H1 (cell line): Measurements from ENCODE around the gene DHRS12. TPM values are rescaled to one million over a fixed set of nuclear protein-coding genes. Genes with fewer than 3 reads are reported as not detected.
A peak's percentile ranks its signal among the peaks of the same experiment; 100 is the strongest.

Source experiments
- CTCF ChIA-PET: fragments of 300-600 bp; sonication (Branson Sonifier 250); formaldehyde crosslinking; loops from one replicate; lab custom pipeline; 2021; ENCODE audit not compliant: partially characterized antibody; lab: Charles Lee
- POLR2A ChIA-PET: fragments of 300-600 bp; sonication (Branson Sonifier 250); formaldehyde crosslinking; loops from one replicate; lab custom pipeline; 2021; ENCODE audit warnings: inconsistent platforms; ENCODE audit not compliant: partially characterized antibody; lab: Charles Lee
- DNase-seq, 2 experiments: peaks; one replicate each; pipeline versions ENCODE4 v3.0.0 to v3.0.0-alpha.2; 2010 to 2022; ENCODE audit warnings: low spot score in 2 of 2, low read depth in 1 of 2, mixed read lengths in 1 of 2
- FAIRE-seq: peaks from 2 replicates; lab custom pipeline; 2011; peaks lifted over from hg19 to GRCh38; lab: Jason Lieb, UNC
- H2AFZ ChIP-seq: 2 replicates; pipeline ENCODE4 v1.8.1; 2012; ENCODE audit warnings: low read length, inconsistent platforms
- H2AK5ac ChIP-seq: 2 replicates; pipeline ENCODE4 v1.6.1; 2013; ENCODE audit warnings: low read depth, low read length
- H2BK120ac ChIP-seq: replicated peaks from 2 replicates; pipeline ENCODE3; 2013; ENCODE audit warnings: low read depth, low read length, inconsistent platforms
- H2BK12ac ChIP-seq: 2 replicates; pipeline ENCODE4 v1.6.1; 2013; ENCODE audit warnings: low read depth, low read length
- H2BK15ac ChIP-seq: 2 replicates; pipeline ENCODE4 v1.6.1; 2013; ENCODE audit warnings: low read length
- H2BK20ac ChIP-seq: 2 replicates; pipeline ENCODE4 v1.6.1; 2013; ENCODE audit warnings: low read length
- H2BK5ac ChIP-seq: 2 replicates; pipeline ENCODE4 v1.6.1; 2013; ENCODE audit warnings: low read depth, low read length
- H3K14ac ChIP-seq: 2 replicates; pipeline ENCODE4 v1.6.1; 2013; ENCODE audit warnings: inconsistent platforms; ENCODE audit not compliant: insufficient read length
- H3K18ac ChIP-seq: 2 replicates; pipeline ENCODE4 v1.6.1; 2013; ENCODE audit warnings: low read length; ENCODE audit errors: extremely low read depth
- H3K23ac ChIP-seq: 2 replicates; pipeline ENCODE4 v1.6.1; 2013; ENCODE audit warnings: inconsistent platforms; ENCODE audit not compliant: insufficient read length
- H3K23me2 ChIP-seq: 2 replicates; pipeline ENCODE4 v1.6.1; 2013; ENCODE audit warnings: low read depth, low read length
- H3K27ac ChIP-seq: 2 replicates; pipeline ENCODE4 v1.6.1; 2011; ENCODE audit warnings: low read depth, low read length, inconsistent platforms
- H3K27me3 ChIP-seq, 4 experiments: replicated peaks in 1 of 4; 1 replicate in 1 of 4; 2 replicates in 3 of 4; pipeline versions ENCODE4 v1.6.1 to v1.8.1; 2011 to 2013; ENCODE audit warnings: low read length in 3 of 4, mild to moderate bottlenecking in 3 of 4, inconsistent platforms in 2 of 4, mixed read lengths in 2 of 4, moderate library complexity in 1 of 4; ENCODE audit not compliant: control insufficient read depth in 3 of 4, insufficient read depth in 3 of 4; ENCODE audit errors: extremely low read depth in 1 of 4
- H3K36me3 ChIP-seq, 4 experiments: 2 replicates each; pipeline versions ENCODE4 v1.6.1 to v1.8.1; 2011 to 2013; ENCODE audit warnings: mild to moderate bottlenecking in 4 of 4, low read length in 3 of 4, moderate library complexity in 2 of 4, control low read depth in 1 of 4, inconsistent platforms in 1 of 4; ENCODE audit not compliant: insufficient read depth in 4 of 4, control insufficient read depth in 2 of 4
- H3K4ac ChIP-seq: replicated peaks from 2 replicates; pipeline ENCODE3; 2013; ENCODE audit warnings: low read length, low read depth, mixed read lengths, inconsistent platforms; ENCODE audit not compliant: insufficient read length
- H3K4me1 ChIP-seq, 4 experiments: replicated peaks in 1 of 4; 1 replicate in 1 of 4; 2 replicates in 3 of 4; pipeline versions ENCODE4 v1.6.1 to v1.8.1; 2011 to 2013; ENCODE audit warnings: low read length in 3 of 4, inconsistent platforms in 2 of 4, mixed read lengths in 1 of 4; ENCODE audit not compliant: insufficient read depth in 4 of 4, control insufficient read depth in 3 of 4
- H3K4me2 ChIP-seq, 2 experiments: 2 replicates each; pipeline versions ENCODE4 v1.6.1 to v1.8.1; 2011 to 2013; ENCODE audit warnings: low read depth in 2 of 2, low read length in 2 of 2, control low read depth in 1 of 2, inconsistent platforms in 1 of 2, mild to moderate bottlenecking in 1 of 2; ENCODE audit not compliant: insufficient read depth in 1 of 2
- H3K4me3 ChIP-seq, 4 experiments: fragments of 200-600, 300-600 bp in 1 of 4; sonication (generic), shearing (Covaris generic), sonication (Bioruptor Twin) in 1 of 4; 2 replicates each; pipeline versions ENCODE4 v1.5.1 to v1.8.1; 2011 to 2016; ENCODE audit warnings: low read length in 4 of 4, low read depth in 3 of 4, control low read depth in 2 of 4, inconsistent platforms in 2 of 4, mild to moderate bottlenecking in 2 of 4, mixed read lengths in 1 of 4, moderate library complexity in 1 of 4; ENCODE audit not compliant: insufficient read depth in 2 of 4; ENCODE audit errors: extremely low read depth in 1 of 4
- H3K56ac ChIP-seq: replicated peaks from 2 replicates; pipeline ENCODE3; 2013; ENCODE audit warnings: low read depth, mild to moderate bottlenecking, mixed read lengths, low read length, inconsistent platforms; ENCODE audit not compliant: insufficient read length
- H3K79me1 ChIP-seq: 2 replicates; pipeline ENCODE4 v1.6.1; 2013; ENCODE audit warnings: low read depth, low read length, control low read depth
- H3K79me2 ChIP-seq, 2 experiments: 2 replicates each; pipeline versions ENCODE4 v1.6.1 to v1.8.1; 2012 to 2013; ENCODE audit warnings: low read length in 2 of 2, mild to moderate bottlenecking in 2 of 2, inconsistent platforms in 1 of 2; ENCODE audit not compliant: insufficient read depth in 2 of 2, control insufficient read depth in 1 of 2
- H3K9ac ChIP-seq, 4 experiments: replicated peaks in 1 of 4; 1 replicate in 1 of 4; 2 replicates in 3 of 4; pipeline versions ENCODE4 v1.6.1 to v1.8.1; 2011 to 2013; ENCODE audit warnings: low read depth in 3 of 4, low read length in 3 of 4, control low read depth in 2 of 4, mild to moderate bottlenecking in 2 of 4, moderate library complexity in 2 of 4, inconsistent platforms in 1 of 4; ENCODE audit errors: extremely low read depth in 1 of 4
- H3K9me3 ChIP-seq, 2 experiments: 2 replicates each; pipeline versions ENCODE4 v1.6.1 to v1.8.1; 2012 to 2013; ENCODE audit warnings: mild to moderate bottlenecking in 2 of 2, moderate library complexity in 2 of 2, control low read depth in 1 of 2, inconsistent platforms in 1 of 2, low read depth in 1 of 2, low read length in 1 of 2, mixed read lengths in 1 of 2; ENCODE audit not compliant: insufficient read depth in 2 of 2
- H4K20me1 ChIP-seq, 2 experiments: replicated peaks in 1 of 2; 2 replicates each; pipeline versions ENCODE3 to v1.8.1; 2011 to 2013; ENCODE audit warnings: inconsistent platforms in 2 of 2, low read length in 2 of 2, mild to moderate bottlenecking in 1 of 2; ENCODE audit not compliant: insufficient read depth in 2 of 2, control insufficient read depth in 1 of 2
- H4K5ac ChIP-seq: 2 replicates; pipeline ENCODE4 v1.6.1; 2013; ENCODE audit warnings: low read length, low read depth, mixed read lengths, inconsistent platforms; ENCODE audit not compliant: insufficient read length
- H4K8ac ChIP-seq: 2 replicates; pipeline ENCODE4 v1.8.0; 2013; ENCODE audit warnings: mild to moderate bottlenecking, moderate library complexity, low read length, inconsistent platforms; ENCODE audit not compliant: insufficient read depth; ENCODE audit errors: extremely low read depth
- H4K91ac ChIP-seq: replicated peaks from 2 replicates; pipeline ENCODE3; 2013; ENCODE audit warnings: low read length, mixed read lengths, inconsistent platforms; ENCODE audit not compliant: insufficient read length
- E2F6 ChIP-seq: IDR thresholded peaks from 2 replicates; pipeline ENCODE4 v1.6.1; 2012; ENCODE audit warnings: inconsistent platforms
- EZH2 ChIP-seq: fragments of 200-600 bp; sonication (generic); IDR thresholded peaks from 2 replicates; pipeline ENCODE4 v1.7.1; 2012; ENCODE audit warnings: low read depth, mild to moderate bottlenecking, moderate library complexity, low read length, inconsistent platforms; ENCODE audit not compliant: severe bottlenecking
- HDAC6 ChIP-seq: IDR thresholded peaks from one replicate; pipeline ENCODE4 v1.7.1; 2012; ENCODE audit warnings: low read depth, mild to moderate bottlenecking, inconsistent platforms, low read length, moderate library complexity
- JUND ChIP-seq: IDR thresholded peaks from 2 replicates; pipeline ENCODE4 v1.6.1; 2011; ENCODE audit warnings: mild to moderate bottlenecking, improper control_type of control experiment, low read length
- NANOG ChIP-seq: IDR thresholded peaks from 2 replicates; pipeline ENCODE4 v1.6.1; 2011; ENCODE audit warnings: low read length, low read depth, mild to moderate bottlenecking, inconsistent platforms; ENCODE audit not compliant: insufficient read depth, poor library complexity, severe bottlenecking
- SIN3A ChIP-seq, 2 experiments: IDR thresholded peaks in 1 of 2; conservative IDR thresholded peaks in 1 of 2; 2 replicates each; pipeline ENCODE4 v1.6.1; 2011 to 2012; ENCODE audit warnings: low read length in 2 of 2, improper control_type of control experiment in 1 of 2, low read depth in 1 of 2, mild to moderate bottlenecking in 1 of 2
- SIX5 ChIP-seq: IDR thresholded peaks from 2 replicates; pipeline ENCODE4 v1.6.1; 2011; ENCODE audit warnings: mild to moderate bottlenecking, low read depth, low read length
- SP1 ChIP-seq: IDR thresholded peaks from 2 replicates; pipeline ENCODE4 v1.6.1; 2011; ENCODE audit warnings: low read depth, low read length
- SUZ12 ChIP-seq: fragments of 200-600 bp; sonication (generic); IDR thresholded peaks from 2 replicates; pipeline ENCODE4 v1.6.1; 2012; ENCODE audit warnings: mild to moderate bottlenecking, inconsistent platforms, low read length, moderate library complexity, mixed read lengths
- WGBS, 2 experiments: shearing (Covaris generic) in 1 of 2; methylation state at CpG; one replicate each; pipeline versions ENCODE4 v1.1.6 to v1.1.7; 2013 to 2015; ENCODE audit warnings: low lambda C conversion rate in 2 of 2, mixed read lengths in 2 of 2, inconsistent platforms in 1 of 2, low coverage in 1 of 2, missing lambda C conversion rate in 1 of 2; ENCODE audit not compliant: insufficient replicate concordance in 2 of 2, insufficient coverage in 1 of 2, insufficient read length in 1 of 2; ENCODE audit errors: extremely low coverage in 1 of 2, missing lambda C conversion rate in 1 of 2; 5-methylcytosine and 5-hydroxymethylcytosine counted together
- polyA plus RNA-seq, 7 experiments: library from polyadenylated mRNA; depleted of rRNA in 3 of 7; stranded (reverse) in 5 of 7; unstranded in 2 of 7; fragments of >200 nt in 5 of 7; fragments of 200-250 nt in 2 of 7; gene quantifications; 1 replicate in 5 of 7; 2 replicates in 1 of 7; 4 replicates in 1 of 7; pipeline versions ENCODE4 v1.2.1 to v1.2.3, GENCODE V29; 2011 to 2013; ENCODE audit warnings: missing spikeins in 2 of 7, mixed read lengths in 2 of 7
- total RNA-seq: library from RNA; stranded (reverse); fragmentation: NEBNext Ultra II Directional; extraction: Animal tissue kit (Norgen Biotek cat#: 25700); gene quantifications from 2 replicates; pipeline ENCODE4 v1.2.1, GENCODE V29; 2021
- TF ChIP-seq, protein P1 (sequence below), 3 experiments: IDR thresholded peaks; 1 replicate in 2 of 3; 2 replicates in 1 of 3; pipeline versions ENCODE4 v1.5.1 to v1.6.1; 2011; ENCODE audit warnings: low read length in 3 of 3, mild to moderate bottlenecking in 3 of 3, inconsistent platforms in 2 of 3, low read depth in 1 of 3, moderate library complexity in 1 of 3; ENCODE audit not compliant: insufficient read depth in 1 of 3; ENCODE audit errors: control extremely low read depth in 1 of 3

Gene DHRS12
- total and polyA plus RNA-seq, 2 of the 8 experiments (the other 6 are each of a cell fraction or from before 2014, with no cell fraction given), result 8.7 TPM

GRCh38 chr13:51819544-51819943 is 15.6 kb upstream of the DHRS12 start:
- Histone ChIP-seq H2BK12ac (no peak overlapping the region; the same call in 1 of the 2 replicates), H4K8ac (no peak overlapping the region), H3K9me3 (no peaks in the 10 kb centered on the region), H3K79me1 (no peaks in the 10 kb centered on the region), H2BK20ac (peak overlapping the region; percentile 55; the same call in 1 of the 2 replicates), H3K4me2 (no peak overlapping the region), H3K14ac (no peak overlapping the region), H2AK5ac (peak overlapping the region; percentile 71; the same call in 1 of the 2 replicates), H3K23me2 (no peaks in the 10 kb centered on the region), H3K18ac (no peak overlapping the region), H3K79me2 (no peaks in the 10 kb centered on the region), H3K27me3 (peaks cover 0 to 3% (median 1%) of the 10 kb centered on the region in 4 experiments; a peak in 2 of 7 replicates), H3K36me3 (no peaks in the 10 kb centered on the region), H2AFZ (no peak overlapping the region), H2BK5ac (no peak overlapping the region), H2BK15ac (peak overlapping the region; percentile 55; the same call in 1 of the 2 replicates), H3K56ac (no peak overlapping the region), H3K27ac (no peak overlapping the region), H2BK120ac (no peak overlapping the region), H4K91ac (no peak overlapping the region), H3K4me1 (peaks cover 0 to 16% (median 7%) of the 10 kb centered on the region in 4 experiments; a peak in 5 of 7 replicates), H3K23ac (no peak overlapping the region), H4K20me1 (no peaks in the 10 kb centered on the region), H4K5ac (no peak overlapping the region), H3K9ac (no peak overlapping the region), H3K4me3 (no peak overlapping the region), H3K4ac (no peak overlapping the region)
- ChIA-PET CTCF (interaction anchor here (1.1 to 11.2 kb wide), 8 partner anchors 7 to 308 kb away, joined by 4 to 98 read pairs (median 6); partner anchors contain the start of gene NEK5), POLR2A (no interaction called here)
- no peak for FAIRE-seq
- WGBS, 2 experiments, result 88% methylated on average over 3 of the region's 3 CpGs; no CpG with 5 or more reads in 1 of the 2 experiments
- DNase-seq, result no peak
- TF ChIP-seq EZH2 (no peak), NANOG (no peak), HDAC6 (no peak), SIN3A (conservative IDR thresholded peaks at IDR 0.05 in 1 of 2, IDR thresholded peaks at IDR 0.05 in 1 of 2; ENCODE audit: low read depth in 1 of 2, low read length in 2 of 2) (no peak), SUZ12 (no peak), E2F6 (no peak; the same call in 1 of the 2 replicates), JUND (no peak), SP1 (no peak), SIX5 (no peak)
- TF ChIP-seq, protein P1, sequence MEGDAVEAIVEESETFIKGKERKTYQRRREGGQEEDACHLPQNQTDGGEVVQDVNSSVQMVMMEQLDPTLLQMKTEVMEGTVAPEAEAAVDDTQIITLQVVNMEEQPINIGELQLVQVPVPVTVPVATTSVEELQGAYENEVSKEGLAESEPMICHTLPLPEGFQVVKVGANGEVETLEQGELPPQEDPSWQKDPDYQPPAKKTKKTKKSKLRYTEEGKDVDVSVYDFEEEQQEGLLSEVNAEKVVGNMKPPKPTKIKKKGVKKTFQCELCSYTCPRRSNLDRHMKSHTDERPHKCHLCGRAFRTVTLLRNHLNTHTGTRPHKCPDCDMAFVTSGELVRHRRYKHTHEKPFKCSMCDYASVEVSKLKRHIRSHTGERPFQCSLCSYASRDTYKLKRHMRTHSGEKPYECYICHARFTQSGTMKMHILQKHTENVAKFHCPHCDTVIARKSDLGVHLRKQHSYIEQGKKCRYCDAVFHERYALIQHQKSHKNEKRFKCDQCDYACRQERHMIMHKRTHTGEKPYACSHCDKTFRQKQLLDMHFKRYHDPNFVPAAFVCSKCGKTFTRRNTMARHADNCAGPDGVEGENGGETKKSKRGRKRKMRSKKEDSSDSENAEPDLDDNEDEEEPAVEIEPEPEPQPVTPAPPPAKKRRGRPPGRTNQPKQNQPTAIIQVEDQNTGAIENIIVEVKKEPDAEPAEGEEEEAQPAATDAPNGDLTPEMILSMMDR (IDR thresholded peaks at IDR 0.05; ENCODE audit: control extremely low read depth in 1 of 3, insufficient read depth in 1 of 3, low read depth in 1 of 3, low read length in 3 of 3), result no peak
